ENCODE results near the gene RNLS. TPM values are rescaled to one million over a fixed set of nuclear protein-coding genes. Genes with fewer than 3 reads are reported as not detected.
"Not testable (repeated sequence)": the region's sequence is repeated elsewhere in the genome, so short reads cannot be mapped to it uniquely, and the experiment has no call there.

Gene RNLS
- total RNA-seq, 2 experiments from 2014 or later = 0.95 to 2.7 TPM

DNA sequence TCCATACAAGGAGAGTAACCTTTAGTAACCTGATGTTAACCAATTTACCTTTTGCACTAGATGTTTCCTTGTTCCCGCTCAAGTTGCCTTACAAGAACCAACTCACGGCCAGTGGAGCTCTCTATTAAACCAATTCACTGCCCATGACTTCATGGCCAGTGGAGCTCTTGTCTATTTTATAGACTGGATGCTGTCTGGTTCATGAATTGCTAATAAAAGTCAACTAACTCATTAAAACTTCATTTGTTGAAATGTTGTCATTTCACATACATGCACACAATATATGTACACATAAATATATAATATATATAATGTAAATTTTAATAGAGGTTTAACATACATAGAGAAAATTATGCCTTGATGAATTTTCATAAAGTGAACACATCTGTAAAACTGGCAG is 216.3 kb downstream of the RNLS start:
- H3K27ac ChIP-seq (ENCODE audit: low read depth in 1 of 2, low read length in 2 of 2) = no peak overlapping the region
- no peak overlapping the region for H3K4me3 ChIP-seq (ENCODE audit: low read length)
- CTCF ChIA-PET = no interaction called here
- no peaks in the 10 kb centered on the region for H3K27me3 Mint-ChIP-seq
- H3K27me3 ChIP-seq (ENCODE audit: control insufficient read depth in 1 of 2, insufficient read depth in 2 of 2, low read length in 2 of 2) = no peaks in the 10 kb centered on the region
- peaks cover 2% of the 10 kb centered on the region for H3K9me3 Mint-ChIP-seq
- DNase-seq (no peak), ATAC-seq (ENCODE audit: poor library complexity) (no peak)
- TF ChIP-seq CTCF (IDR thresholded peaks at IDR 0.05) = no peak
- no peaks in the 10 kb centered on the region for H3K36me3 Mint-ChIP-seq (ENCODE audit: low read depth)
- no peak overlapping the region for H3K27ac Mint-ChIP-seq
- H3K9me3 ChIP-seq (ENCODE audit: control insufficient read depth in 1 of 2, insufficient read depth in 1 of 2, low read length in 2 of 2) = no peaks in the 10 kb centered on the region
- H3K4me3 Mint-ChIP-seq = no peak overlapping the region
- no peaks in the 10 kb centered on the region for H3K4me1 ChIP-seq (ENCODE audit: insufficient read depth, low read length)
- intact Hi-C loops (cut with DNase I, micrococcal nuclease) = no loop called here
- POLR2A ChIA-PET = no interaction called here
- no peaks in the 10 kb centered on the region for H3K36me3 ChIP-seq (ENCODE audit: insufficient read depth, low read length)
- H3K4me1 Mint-ChIP-seq (ENCODE audit: low read depth) = no peaks in the 10 kb centered on the region

- no peak for ATAC-seq (ENCODE audit: poor library complexity)
- TF ChIP-seq CTCF (IDR thresholded peaks at IDR 0.05) = no peak
- no peaks in the 10 kb centered on the region for H3K4me1 Mint-ChIP-seq (ENCODE audit: low read depth)
- H3K27ac ChIP-seq (ENCODE audit: low read depth in 1 of 2, low read length in 2 of 2) = no peak overlapping the region
- no peaks in the 10 kb centered on the region for H3K36me3 Mint-ChIP-seq (ENCODE audit: low read depth)
- H3K27me3 ChIP-seq (ENCODE audit: control insufficient read depth in 1 of 2, insufficient read depth in 2 of 2, low read length in 2 of 2) = no peaks in the 10 kb centered on the region
- no peak overlapping the region for H3K4me3 Mint-ChIP-seq
- no peaks in the 10 kb centered on the region for H3K27me3 Mint-ChIP-seq
- ChIA-PET POLR2A (no interaction called here), CTCF (no interaction called here)
- H3K4me3 ChIP-seq (ENCODE audit: low read length) = no peak overlapping the region
- no peaks in the 10 kb centered on the region for H3K36me3 ChIP-seq (ENCODE audit: insufficient read depth, low read length)
- intact Hi-C loops (cut with DNase I, micrococcal nuclease) = no loop called here
- no peaks in the 10 kb centered on the region for H3K9me3 Mint-ChIP-seq
- no peaks in the 10 kb centered on the region for H3K4me1 ChIP-seq (ENCODE audit: insufficient read depth, low read length)
- DNase-seq = no peak
- no peaks in the 10 kb centered on the region for H3K9me3 ChIP-seq (ENCODE audit: control insufficient read depth in 1 of 2, insufficient read depth in 1 of 2, low read length in 2 of 2)
- no peak overlapping the region for H3K27ac Mint-ChIP-seq
Observed at GRCh38 chr10:88361995-88362807, 220.9 kb downstream of the RNLS start.

DNA sequence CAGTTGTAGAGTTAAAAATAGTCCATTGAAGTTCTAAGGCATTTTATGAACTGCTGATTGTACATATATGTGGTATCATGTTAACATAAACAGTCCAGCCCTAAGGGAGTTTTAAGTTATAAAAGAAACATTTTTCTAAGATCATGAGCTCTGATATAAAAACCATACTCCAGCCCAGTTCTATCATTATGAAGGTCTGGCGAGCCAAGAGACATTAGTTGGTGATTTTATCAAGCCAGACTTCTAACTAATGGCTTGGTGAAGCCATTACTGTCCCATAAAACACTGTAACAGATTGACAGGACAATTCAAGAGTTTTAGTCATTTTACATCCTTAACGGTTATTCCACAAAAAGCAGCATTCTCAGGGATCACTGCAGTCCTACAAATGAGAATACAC is 221.6 kb downstream of the RNLS start:
- Mint-ChIP-seq H3K4me1 (ENCODE audit: low read depth) (no peaks in the 10 kb centered on the region), H3K36me3 (ENCODE audit: low read depth) (no peaks in the 10 kb centered on the region), H3K9me3 (peaks cover 4% of the 10 kb centered on the region), H3K27ac (no peak overlapping the region), H3K27me3 (no peaks in the 10 kb centered on the region), H3K4me3 (no peak overlapping the region)
- intact Hi-C loops (cut with DNase I, micrococcal nuclease) = no loop called here
- ATAC-seq (ENCODE audit: poor library complexity) (no peak), DNase-seq (no peak)
- Histone ChIP-seq H3K36me3 (ENCODE audit: insufficient read depth, low read length) (no peaks in the 10 kb centered on the region), H3K4me1 (ENCODE audit: insufficient read depth, low read length) (no peaks in the 10 kb centered on the region), H3K4me3 (ENCODE audit: low read length) (no peak overlapping the region), H3K27ac (ENCODE audit: low read depth in 1 of 2, low read length in 2 of 2) (no peak overlapping the region), H3K9me3 (ENCODE audit: control insufficient read depth in 1 of 2, insufficient read depth in 1 of 2, low read length in 2 of 2) (no peaks in the 10 kb centered on the region), H3K27me3 (ENCODE audit: control insufficient read depth in 1 of 2, insufficient read depth in 2 of 2, low read length in 2 of 2) (no peaks in the 10 kb centered on the region)
- ChIA-PET POLR2A (no interaction called here), CTCF (no interaction called here)
- no peak for TF ChIP-seq CTCF (IDR thresholded peaks at IDR 0.05)

- POLR2A ChIA-PET; ATAC-seq (ENCODE audit: poor library complexity); H3K36me3 ChIP-seq (ENCODE audit: insufficient read depth, low read length); H3K27me3 ChIP-seq (ENCODE audit: control insufficient read depth in 1 of 2, insufficient read depth in 2 of 2, low read length in 2 of 2); CTCF ChIA-PET; H3K27me3 Mint-ChIP-seq; DNase-seq; H3K4me1 ChIP-seq (ENCODE audit: insufficient read depth, low read length); H3K36me3 Mint-ChIP-seq (ENCODE audit: low read depth); H3K4me3 ChIP-seq (ENCODE audit: low read length); H3K9me3 Mint-ChIP-seq; H3K9me3 ChIP-seq (ENCODE audit: control insufficient read depth in 1 of 2, insufficient read depth in 1 of 2, low read length in 2 of 2); intact Hi-C loops (cut with DNase I, micrococcal nuclease); H3K27ac Mint-ChIP-seq; H3K4me1 Mint-ChIP-seq (ENCODE audit: low read depth); H3K4me3 Mint-ChIP-seq; H3K27ac ChIP-seq (ENCODE audit: low read depth in 1 of 2, low read length in 2 of 2): not testable (repeated sequence)
Observed at GRCh38 chr10:88355750-88356149, 227.4 kb downstream of the RNLS start.

Measured in CD4-positive, alpha-beta T cell (primary cell).